ENCODE measurements around the gene ADPRH. TPM values are rescaled to one million over a fixed set of nuclear protein-coding genes. Genes with fewer than 3 reads are reported as not detected.
"Not testable (repeated sequence)": the region's sequence is repeated elsewhere in the genome, so short reads cannot be mapped to it uniquely, and the experiment has no call there.

ADPRH gene
- total RNA-seq, 4 donors from 2014 or later, result 1.8 to 2.4 (median 2.3) TPM

- Histone ChIP-seq H3K4me3 (no peak overlapping the region), H3K27ac (no peak overlapping the region), H3K4me1 (no peaks in the 10 kb centered on the region), H3K27me3 (no peaks in the 10 kb centered on the region), H3K36me3 (no peaks in the 10 kb centered on the region), H3K9me3 (no peaks in the 10 kb centered on the region)
- 77 to 80% methylated on average over 1 to 5 of the region's 5 CpGs for WGBS, 2 donors (ENCODE audit: low coverage in 1 of 2)
- no peak for DNase-seq
- TF ChIP-seq POLR2AphosphoS5 (IDR thresholded peaks at IDR 0.05), result no peak
- intact Hi-C loops (cut with DNase I; ENCODE audit: low total_unique reads), result no loop called here
- in situ Hi-C loops (cut with MboI; ENCODE audit: low pct_ligation_motif_present in 1 of 4, low pct_unique_long_range_greater_than_20kb in 1 of 4, low sequenced_read_pairs in 3 of 4), result no loop called here
Measured at GRCh38 chr3:119560160-119560559, 19.1 kb upstream of the ADPRH start.

GRCh38 chr3:119562307-119562961, 16.9 kb upstream of the ADPRH start:
- Histone ChIP-seq H3K27ac (no peak overlapping the region), H3K4me1 (no peaks in the 10 kb centered on the region), H3K9me3 (no peaks in the 10 kb centered on the region), H3K36me3 (no peaks in the 10 kb centered on the region), H3K27me3 (no peaks in the 10 kb centered on the region), H3K4me3 (no peak overlapping the region)
- TF ChIP-seq CTCF (IDR thresholded peaks at IDR 0.05) (no peak), EP300 (IDR thresholded peaks at IDR 0.05; ENCODE audit: low read depth) (no peak), POLR2AphosphoS5 (IDR thresholded peaks at IDR 0.05) (no peak), POLR2A (IDR thresholded peaks at IDR 0.05) (no peak)
- intact Hi-C loops (cut with DNase I; ENCODE audit: low total_unique reads) (no loop called here), in situ Hi-C loops (cut with MboI; ENCODE audit: low pct_ligation_motif_present in 1 of 4, low pct_unique_long_range_greater_than_20kb in 1 of 4, low sequenced_read_pairs in 3 of 4) (no loop called here)
- 56 to 71% methylated on average over 3 to 6 of the region's 6 CpGs for WGBS, 2 donors (ENCODE audit: low coverage in 1 of 2)
- DNase-seq, result no peak

GRCh38 chr3:119563334-119563733, 16.0 kb upstream of the ADPRH start:
- H3K9me3 ChIP-seq; intact Hi-C loops (cut with DNase I; ENCODE audit: low total_unique reads); H3K4me3 ChIP-seq; in situ Hi-C loops (cut with MboI; ENCODE audit: low pct_ligation_motif_present in 1 of 4, low pct_unique_long_range_greater_than_20kb in 1 of 4, low sequenced_read_pairs in 3 of 4); H3K4me1 ChIP-seq; DNase-seq; H3K27ac ChIP-seq; H3K36me3 ChIP-seq; H3K27me3 ChIP-seq: not testable (repeated sequence)
- WGBS, 2 donors (ENCODE audit: low coverage in 1 of 2), result 83% methylated on average over 1 to 2 of the region's 2 CpGs

GRCh38 chr3:119569156-119569555, 10.1 kb upstream of the ADPRH start:
- intact Hi-C loops (cut with DNase I; ENCODE audit: low total_unique reads), result no loop called here
- no peak for TF ChIP-seq POLR2A (IDR thresholded peaks at IDR 0.05)
- TF ChIP-seq CTCF (IDR thresholded peaks at IDR 0.05), result no peak
- no peak for TF ChIP-seq POLR2AphosphoS5 (IDR thresholded peaks at IDR 0.05)
- no peak for TF ChIP-seq EP300 (IDR thresholded peaks at IDR 0.05; ENCODE audit: low read depth)
- Histone ChIP-seq H3K36me3 (no peaks in the 10 kb centered on the region), H3K4me3 (no peak overlapping the region), H3K27ac (no peak overlapping the region), H3K4me1 (no peaks in the 10 kb centered on the region), H3K9me3 (no peaks in the 10 kb centered on the region), H3K27me3 (no peaks in the 10 kb centered on the region)
- 92 to 100% methylated on average over 2 to 4 of the region's 4 CpGs for WGBS, 2 donors (ENCODE audit: low coverage in 1 of 2)
- in situ Hi-C loops (cut with MboI; ENCODE audit: low pct_ligation_motif_present in 1 of 4, low pct_unique_long_range_greater_than_20kb in 1 of 4, low sequenced_read_pairs in 3 of 4), result no loop called here
- no peak for DNase-seq

GRCh38 chr3:119570229-119570628, 9.1 kb upstream of the ADPRH start:
- TF ChIP-seq EP300 (IDR thresholded peaks at IDR 0.05; ENCODE audit: low read depth) (no peak), POLR2A (IDR thresholded peaks at IDR 0.05) (no peak), CTCF (IDR thresholded peaks at IDR 0.05) (no peak), POLR2AphosphoS5 (IDR thresholded peaks at IDR 0.05) (no peak)
- Histone ChIP-seq H3K27me3 (no peaks in the 10 kb centered on the region), H3K36me3 (no peaks in the 10 kb centered on the region), H3K4me1 (no peaks in the 10 kb centered on the region), H3K9me3 (no peaks in the 10 kb centered on the region), H3K27ac (peak overlapping the region in 1 of 4 donors; percentile 19), H3K4me3 (no peak overlapping the region)
- WGBS, 2 donors (ENCODE audit: low coverage in 1 of 2), result 59 to 73% methylated on average over 3 to 5 of the region's 5 CpGs
- intact Hi-C loops (cut with DNase I; ENCODE audit: low total_unique reads), result no loop called here
- in situ Hi-C loops (cut with MboI; ENCODE audit: low pct_ligation_motif_present in 1 of 4, low pct_unique_long_range_greater_than_20kb in 1 of 4, low sequenced_read_pairs in 3 of 4), result no loop called here
- DNase-seq, result no peak
